LHCN-M2 (cell line): ENCODE data around the gene ANTXR1. TPM values are rescaled to one million over a fixed set of nuclear protein-coding genes. Genes with fewer than 3 reads are reported as not detected.

ENCODE experiments used
- DNase-seq: peaks from one replicate; pipeline ENCODE4 v3.0.0-alpha.2; 2012; ENCODE audit warnings: low read depth
- total RNA-seq: library from RNA; depleted of rRNA; stranded (reverse); fragments of >200 nt; gene quantifications from 2 replicates; pipeline ENCODE4 v1.2.3, GENCODE V29; 2014

Gene ANTXR1
- total RNA-seq, 1 experiment from 2014 or later, result 209 TPM

- DNase-seq, result peak; percentile 73
These were observed 119.2 kb downstream of the ANTXR1 start for GRCh38 chr2:69131983-69132675.

GRCh38 chr2:69132960-69133590 is 120.1 kb downstream of the ANTXR1 start:
- DNase-seq, result no peak

- no peak for DNase-seq
These were observed 120.9 kb downstream of the ANTXR1 start for GRCh38 chr2:69133898-69134297.

GRCh38 chr2:69134306-69134945 is 121.4 kb downstream of the ANTXR1 start:
- no peak for DNase-seq

- peak; percentile 89 for DNase-seq
These were observed 125.3 kb downstream of the ANTXR1 start for GRCh38 chr2:69138247-69138772.

GRCh38 chr2:69138793-69139459 is 125.9 kb downstream of the ANTXR1 start:
- peak; percentile 95 for DNase-seq

GRCh38 chr2:69139778-69140670 is 127.0 kb downstream of the ANTXR1 start:
- DNase-seq, result no peak

- DNase-seq, result no peak
These were observed 128.1 kb downstream of the ANTXR1 start for GRCh38 chr2:69141061-69141460.

- peak; percentile 99 for DNase-seq
These were observed 130.9 kb downstream of the ANTXR1 start for GRCh38 chr2:69143748-69144360.

GRCh38 chr2:69145204-69145603 is 132.2 kb downstream of the ANTXR1 start:
- peak; percentile 86 for DNase-seq

- DNase-seq, result no peak
These were observed 135.0 kb downstream of the ANTXR1 start for GRCh38 chr2:69147841-69148533.

GRCh38 chr2:69149631-69150215 is 136.7 kb downstream of the ANTXR1 start:
- DNase-seq, result peak; percentile 74

GRCh38 chr2:69151931-69152330 is 139.0 kb downstream of the ANTXR1 start:
- no peak for DNase-seq

GRCh38 chr2:69152847-69153583 is 140.0 kb downstream of the ANTXR1 start:
- no peak for DNase-seq

GRCh38 chr2:69154106-69154505 is 141.1 kb downstream of the ANTXR1 start:
- DNase-seq, result peak; percentile 60

GRCh38 chr2:69156624-69157023 is 143.6 kb downstream of the ANTXR1 start:
- no peak for DNase-seq

- DNase-seq, result no peak
These were observed 144.5 kb downstream of the ANTXR1 start for GRCh38 chr2:69157441-69157840.

GRCh38 chr2:69159986-69160385 is 147.0 kb downstream of the ANTXR1 start:
- no peak for DNase-seq

- no peak for DNase-seq
These were observed 149.1 kb downstream of the ANTXR1 start for GRCh38 chr2:69162057-69162456.
